UCSD-AML1 (cell line): ENCODE results near the gene CDH23.

Experiments
- DNase-seq: peaks from one replicate; lab custom pipeline; 2025; ENCODE audit not compliant: unreplicated experiment; lab: John Stamatoyannopoulos, UW

The CDH23 gene

DNA sequence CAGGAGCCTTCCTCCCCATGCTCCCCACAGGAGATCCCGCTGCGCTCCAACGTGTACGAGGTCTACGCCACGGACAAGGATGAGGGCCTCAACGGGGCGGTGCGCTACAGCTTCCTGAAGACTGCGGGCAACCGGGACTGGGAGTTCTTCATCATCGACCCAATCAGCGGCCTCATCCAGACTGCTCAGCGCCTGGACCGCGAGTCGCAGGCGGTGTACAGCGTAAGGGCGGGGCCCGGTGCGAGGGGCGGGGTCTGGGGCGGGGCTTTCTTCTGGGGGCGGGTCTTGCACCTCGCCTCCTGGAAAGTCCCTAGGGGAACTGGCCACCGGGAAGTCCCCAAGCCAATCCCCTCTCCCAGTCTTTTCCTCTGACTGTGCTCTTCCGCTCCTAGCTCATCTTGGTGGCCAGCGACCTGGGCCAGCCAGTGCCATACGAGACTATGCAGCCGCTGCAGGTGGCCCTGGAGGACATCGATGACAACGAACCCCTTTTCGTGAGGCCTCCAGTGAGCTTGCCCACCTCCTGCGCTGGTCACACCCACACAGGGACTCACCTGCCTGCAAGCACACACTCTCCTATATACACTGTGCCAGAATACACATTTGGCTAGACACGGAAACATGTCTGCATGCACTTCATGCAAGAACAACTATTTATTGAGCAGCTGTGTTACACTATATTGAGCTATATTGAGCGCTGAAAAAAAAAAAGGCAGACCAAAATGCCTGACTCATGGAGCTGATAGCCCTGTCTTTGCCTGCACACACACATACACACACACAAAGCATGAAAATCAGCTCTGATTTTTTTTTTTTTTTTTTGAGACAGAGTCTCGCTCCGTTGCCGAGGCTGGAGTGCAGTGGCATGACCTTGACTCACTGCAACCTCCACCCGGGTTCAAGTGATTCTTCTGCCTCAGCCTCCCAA is 409.3 kb downstream of the CDH23 start:
- DNase-seq: no peak

DNA sequence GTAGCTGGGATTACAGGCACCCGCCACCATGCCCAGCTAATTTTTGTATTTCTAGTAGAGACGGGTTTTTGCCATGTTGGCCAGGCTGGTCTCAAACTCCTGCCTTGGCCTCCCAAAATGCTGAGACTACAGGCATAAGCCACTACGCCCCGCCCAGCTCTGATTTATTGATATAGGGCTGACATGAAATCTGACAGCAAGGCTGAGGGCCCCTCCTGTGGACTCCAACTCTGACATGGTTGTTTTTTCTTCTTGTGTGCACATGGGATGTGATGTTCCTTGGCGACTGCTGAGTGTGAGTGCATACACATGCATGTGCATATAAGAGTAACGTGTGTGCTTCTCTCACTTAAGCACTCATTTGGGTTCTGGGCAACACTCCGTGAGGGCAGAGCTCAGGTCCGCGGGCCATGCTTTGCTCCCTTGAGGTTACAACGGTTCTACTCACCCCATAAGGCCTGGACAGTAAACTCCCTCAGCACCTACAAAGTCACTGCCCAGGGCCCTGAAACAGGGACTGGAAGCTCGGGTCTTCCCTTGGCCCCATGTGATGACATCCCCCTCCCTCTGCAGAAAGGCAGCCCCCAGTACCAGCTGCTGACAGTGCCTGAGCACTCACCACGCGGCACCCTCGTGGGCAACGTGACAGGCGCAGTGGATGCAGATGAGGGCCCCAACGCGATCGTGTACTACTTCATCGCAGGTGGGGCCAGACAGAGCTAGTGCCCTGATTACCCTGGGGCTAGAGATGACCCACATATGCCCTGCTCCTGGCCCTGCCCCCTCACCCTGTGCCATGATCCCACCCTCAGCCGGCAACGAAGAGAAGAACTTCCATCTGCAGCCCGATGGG is 410.2 kb downstream of the CDH23 start:
- DNase-seq: no peak

DNA sequence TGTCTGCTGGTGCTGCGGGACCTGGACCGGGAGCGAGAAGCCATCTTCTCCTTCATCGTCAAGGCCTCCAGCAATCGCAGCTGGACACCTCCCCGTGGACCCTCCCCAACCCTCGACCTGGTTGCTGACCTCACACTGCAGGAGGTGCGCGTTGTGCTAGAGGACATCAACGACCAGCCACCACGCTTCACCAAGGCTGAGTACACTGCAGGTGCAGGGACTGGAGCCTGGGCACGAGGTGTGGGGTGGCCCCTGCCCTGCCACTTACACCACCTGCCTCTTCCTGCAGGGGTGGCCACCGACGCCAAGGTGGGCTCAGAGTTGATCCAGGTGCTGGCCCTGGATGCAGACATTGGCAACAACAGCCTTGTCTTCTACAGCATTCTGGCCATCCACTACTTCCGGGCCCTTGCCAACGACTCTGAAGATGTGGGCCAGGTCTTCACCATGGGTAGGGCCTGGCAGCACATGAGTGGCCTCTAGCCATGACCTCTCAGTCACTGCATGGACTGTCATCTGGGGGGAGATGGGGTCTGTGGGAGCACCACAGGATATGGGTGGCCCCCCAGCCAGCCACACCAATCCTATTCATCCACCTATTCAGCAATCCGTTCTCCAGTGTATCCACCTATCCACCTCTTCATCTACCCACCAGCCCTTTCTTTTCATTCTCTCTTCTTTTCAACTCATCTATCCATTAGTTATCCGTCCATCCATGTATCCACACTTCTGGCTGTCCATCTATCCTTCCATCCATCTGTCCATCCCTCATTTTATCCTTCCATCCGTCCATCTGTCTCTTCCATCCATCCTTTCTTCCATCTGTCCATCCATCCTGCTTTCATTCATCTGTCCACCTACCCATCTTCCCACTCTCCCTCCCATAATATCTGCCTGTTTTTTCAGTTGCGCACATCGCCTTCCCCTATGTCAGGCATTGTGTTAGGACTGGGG is 411.1 kb downstream of the CDH23 start:
- DNase-seq: no peak

DNA sequence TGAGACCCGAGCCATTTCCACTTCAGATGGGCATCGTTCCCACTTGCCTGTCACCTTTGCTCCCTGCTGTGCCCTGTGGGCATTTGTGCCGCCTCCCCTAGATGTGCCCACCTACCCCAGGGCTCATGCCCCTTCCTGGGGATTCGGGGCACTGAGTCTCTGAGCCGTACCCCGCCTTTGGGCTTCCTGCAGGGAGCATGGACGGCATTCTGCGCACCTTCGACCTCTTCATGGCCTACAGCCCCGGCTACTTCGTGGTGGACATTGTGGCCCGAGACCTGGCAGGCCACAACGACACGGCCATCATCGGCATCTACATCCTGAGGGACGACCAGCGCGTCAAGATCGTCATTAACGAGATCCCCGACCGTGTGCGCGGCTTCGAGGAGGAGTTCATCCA is 412.9 kb downstream of the CDH23 start:
- DNase-seq: no peak

DNA sequence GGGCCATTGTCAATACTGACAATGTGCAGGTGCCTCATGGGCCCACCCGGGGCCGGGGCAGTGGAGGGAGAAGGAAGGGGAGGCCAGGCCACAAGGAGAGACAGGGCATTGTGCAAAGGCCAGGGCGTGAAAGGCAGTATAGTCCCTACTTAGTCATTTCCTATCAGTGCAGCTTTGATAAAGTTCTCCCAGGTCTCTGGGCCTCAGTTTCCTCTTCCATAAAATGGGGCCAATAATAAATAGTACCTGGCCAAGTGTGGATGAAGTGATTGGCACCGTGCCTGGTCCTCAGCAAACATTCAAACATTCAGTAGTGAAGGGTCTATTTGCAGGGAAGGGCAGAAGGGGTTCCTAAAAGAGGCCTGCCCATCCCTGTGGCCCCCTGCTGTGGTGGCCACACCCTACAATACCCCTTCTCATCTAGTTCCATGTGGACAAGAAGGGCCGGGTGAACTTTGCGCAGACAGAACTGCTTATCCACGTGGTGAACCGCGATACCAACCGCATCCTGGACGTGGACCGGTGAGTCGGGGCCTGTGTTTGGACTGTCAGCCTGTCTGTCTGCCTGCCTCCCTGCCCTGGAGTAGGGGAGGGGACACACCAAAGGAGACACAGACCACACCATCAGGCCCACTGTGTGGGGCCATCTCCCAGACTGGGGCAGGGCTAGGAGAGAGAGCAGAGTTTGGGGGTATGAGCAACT is 413.5 kb downstream of the CDH23 start:
- no peak for DNase-seq

DNA sequence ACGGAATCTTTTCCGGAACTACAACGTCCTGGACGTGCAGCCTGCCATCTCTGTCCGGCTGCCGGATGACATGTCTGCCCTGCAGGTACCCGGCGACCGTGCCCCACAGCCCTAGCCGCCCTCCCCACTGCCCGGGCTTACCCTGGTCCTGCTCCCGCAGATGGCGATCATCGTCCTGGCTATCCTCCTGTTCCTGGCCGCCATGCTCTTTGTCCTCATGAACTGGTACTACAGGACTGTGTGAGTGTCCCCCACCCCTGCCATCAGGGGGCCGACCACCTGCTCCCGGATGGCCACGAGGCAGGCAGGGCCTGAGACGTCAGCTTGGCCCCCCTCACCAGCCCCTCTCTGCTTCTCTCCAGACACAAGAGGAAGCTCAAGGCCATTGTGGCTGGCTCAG is 414.6 kb downstream of the CDH23 start:
- no peak for DNase-seq

DNA sequence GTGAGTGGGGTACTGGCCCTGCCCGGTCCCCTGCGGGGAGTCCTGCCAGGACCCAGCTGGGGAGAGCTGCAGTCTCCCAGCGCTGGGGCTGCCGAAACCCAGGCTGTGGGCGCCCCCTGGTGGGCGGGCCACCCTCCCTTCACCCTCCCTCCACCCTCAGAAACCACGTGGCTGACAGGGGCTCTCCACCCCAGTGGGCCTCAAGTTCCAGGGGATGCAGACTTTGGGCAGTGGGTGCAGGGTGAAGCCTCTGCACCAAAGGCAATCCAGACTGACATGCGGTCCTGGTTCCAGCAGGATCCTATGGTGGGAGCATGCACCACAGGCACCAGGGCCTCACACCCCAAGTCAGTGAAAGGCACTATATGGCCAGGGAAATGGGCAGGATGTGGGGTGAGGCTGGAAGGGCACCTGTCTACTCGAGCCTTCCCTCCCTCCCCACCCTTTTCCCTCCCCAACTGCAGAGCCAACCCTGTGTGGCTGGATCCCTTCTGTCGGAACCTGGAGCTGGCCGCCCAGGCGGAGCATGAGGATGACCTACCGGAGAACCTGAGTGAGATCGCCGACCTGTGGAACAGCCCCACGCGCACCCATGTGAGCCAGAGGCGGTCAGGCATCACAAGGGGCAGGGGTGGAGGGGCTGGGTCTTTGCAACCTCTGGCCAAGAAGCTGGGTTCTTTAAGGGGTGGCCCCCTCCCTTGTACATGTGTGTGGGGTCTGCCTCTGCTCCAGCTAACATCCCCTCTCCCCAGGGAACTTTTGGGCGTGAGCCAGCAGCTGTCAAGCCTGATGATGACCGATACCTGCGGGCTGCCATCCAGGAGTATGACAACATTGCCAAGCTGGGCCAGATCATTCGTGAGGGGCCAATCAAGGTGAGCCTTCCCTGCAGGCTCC is 415.5 kb downstream of the CDH23 start:
- peak; percentile 82 for DNase-seq

DNA sequence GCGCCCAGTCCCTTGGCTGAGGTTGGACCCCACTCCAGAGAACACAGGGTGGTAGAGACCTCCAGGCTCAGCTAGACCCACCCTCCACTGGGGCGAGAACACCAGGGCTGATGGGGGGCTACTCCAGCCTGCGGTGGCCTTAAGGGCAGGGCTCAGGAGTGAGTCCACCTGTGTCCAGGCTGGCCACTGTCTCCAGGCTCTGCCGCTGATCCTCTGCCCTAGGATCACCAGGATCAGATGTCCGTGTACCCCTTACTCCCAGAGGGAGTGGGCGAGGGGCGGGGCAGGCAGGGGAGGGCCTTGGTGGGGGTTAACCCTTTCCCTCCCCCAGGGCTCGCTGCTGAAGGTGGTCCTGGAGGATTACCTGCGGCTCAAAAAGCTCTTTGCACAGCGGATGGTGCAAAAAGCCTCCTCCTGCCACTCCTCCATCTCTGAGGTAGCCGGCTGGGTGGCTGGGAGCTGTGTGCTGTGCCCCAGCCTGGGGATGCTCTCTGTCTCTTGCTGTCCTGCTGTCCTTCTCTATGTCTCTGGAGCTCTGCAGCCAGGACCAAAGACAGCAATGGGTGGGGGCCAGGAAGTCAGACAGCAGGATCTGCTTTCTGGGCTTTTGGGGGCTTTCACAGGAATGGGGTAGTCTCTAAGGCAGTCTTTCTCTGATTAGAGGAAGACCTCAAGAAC is 416.3 kb downstream of the CDH23 start:
- DNase-seq: no peak

DNA sequence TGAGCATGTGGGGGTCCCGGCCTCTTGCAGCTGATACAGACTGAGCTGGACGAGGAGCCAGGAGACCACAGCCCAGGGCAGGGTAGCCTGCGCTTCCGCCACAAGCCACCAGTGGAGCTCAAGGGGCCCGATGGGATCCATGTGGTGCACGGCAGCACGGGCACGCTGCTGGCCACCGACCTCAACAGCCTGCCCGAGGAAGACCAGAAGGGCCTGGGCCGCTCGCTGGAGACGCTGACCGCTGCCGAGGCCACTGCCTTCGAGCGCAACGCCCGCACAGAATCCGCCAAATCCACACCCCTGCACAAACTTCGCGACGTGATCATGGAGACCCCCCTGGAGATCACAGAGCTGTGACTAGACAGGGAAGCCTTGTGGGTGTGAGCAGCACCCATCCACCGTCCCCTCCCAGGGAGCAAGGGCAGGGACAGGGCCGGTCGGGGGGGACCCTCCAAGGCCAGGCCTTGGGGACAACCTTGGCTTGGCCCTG is 418.2 kb downstream of the CDH23 start:
- no peak for DNase-seq

DNA sequence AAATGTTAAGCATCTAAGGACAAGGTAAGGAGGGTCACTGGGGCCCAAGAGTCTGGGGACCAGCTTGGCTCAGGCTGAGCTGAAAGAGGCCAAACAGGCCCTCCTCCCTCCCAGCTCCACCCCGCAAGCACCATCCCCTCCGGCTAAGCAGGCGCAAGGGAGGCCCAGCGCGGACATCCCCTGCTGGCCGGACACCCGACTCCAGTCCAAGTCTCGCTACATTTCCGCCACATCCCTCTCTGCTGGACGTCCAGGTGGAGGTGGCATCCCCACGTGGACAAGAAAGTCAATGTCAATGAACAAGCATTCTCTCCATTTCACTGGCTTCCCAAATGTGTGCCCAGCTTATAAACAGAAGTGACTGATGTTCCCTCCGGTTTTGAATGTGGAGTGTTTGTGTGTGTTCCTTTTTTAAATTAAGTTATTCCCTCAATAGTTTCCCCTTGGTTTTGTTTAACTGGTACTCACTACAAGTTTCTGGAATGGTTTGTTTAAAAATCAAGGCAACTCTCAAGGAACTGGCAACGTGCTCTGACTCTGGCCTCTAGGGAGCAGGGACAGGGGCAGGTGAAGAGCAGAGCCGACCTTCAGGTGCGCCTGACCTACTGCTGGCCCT is 418.9 kb downstream of the CDH23 start:
- DNase-seq: no peak

DNA sequence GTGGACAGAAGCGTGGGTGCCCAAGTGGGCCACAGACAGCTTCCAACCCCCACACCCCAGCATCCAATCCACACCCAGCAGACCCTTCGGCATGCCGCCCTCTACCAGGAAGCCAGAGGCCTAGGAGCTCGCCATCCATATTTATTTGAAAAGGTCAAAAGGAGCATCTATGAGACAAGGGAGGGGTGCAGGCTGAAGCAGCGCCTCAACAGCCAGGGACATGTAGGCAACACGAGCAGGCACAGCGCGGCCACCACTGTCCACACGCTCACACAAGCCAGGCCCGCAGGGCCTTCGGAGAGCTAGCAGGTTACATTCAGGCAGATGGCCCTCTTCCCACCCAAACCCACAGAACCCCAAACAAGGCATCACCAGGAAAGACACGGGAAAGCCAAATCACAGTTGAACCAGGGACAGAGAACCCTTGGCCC is 419.7 kb downstream of the CDH23 start:
- no peak for DNase-seq

DNA sequence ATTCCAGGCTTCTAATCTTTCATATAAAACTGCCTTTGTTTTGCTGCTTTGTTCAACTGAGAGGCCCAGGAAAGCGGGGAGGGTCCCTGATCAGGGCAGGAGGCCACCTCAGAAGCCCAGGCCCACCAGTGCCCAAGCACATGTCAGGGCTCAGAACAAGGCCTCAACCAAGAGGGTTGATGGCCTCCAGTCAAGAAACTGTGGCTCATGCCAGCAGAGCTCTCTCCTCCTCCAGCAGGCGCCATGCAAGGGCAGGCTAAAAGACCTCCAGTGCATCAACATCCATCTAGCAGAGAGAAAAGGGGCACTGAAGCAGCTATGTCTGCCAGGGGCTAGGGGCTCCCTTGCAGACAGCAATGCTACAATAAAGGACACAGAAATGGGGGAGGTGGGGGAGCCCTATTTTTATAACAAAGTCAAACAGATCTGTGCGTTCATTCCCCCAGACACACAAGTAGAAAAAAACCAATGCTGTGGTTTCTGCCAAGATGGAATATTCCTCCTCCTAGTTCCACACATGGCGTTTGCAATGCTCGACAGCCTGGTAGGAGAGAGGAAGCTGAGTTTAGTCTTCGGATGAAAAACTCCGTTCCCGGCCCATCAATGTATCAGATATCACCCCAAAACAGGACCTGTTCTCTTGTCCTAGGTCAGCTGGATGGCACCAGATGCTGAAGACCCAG is 420.4 kb downstream of the CDH23 start:
- DNase-seq: no peak

DNA sequence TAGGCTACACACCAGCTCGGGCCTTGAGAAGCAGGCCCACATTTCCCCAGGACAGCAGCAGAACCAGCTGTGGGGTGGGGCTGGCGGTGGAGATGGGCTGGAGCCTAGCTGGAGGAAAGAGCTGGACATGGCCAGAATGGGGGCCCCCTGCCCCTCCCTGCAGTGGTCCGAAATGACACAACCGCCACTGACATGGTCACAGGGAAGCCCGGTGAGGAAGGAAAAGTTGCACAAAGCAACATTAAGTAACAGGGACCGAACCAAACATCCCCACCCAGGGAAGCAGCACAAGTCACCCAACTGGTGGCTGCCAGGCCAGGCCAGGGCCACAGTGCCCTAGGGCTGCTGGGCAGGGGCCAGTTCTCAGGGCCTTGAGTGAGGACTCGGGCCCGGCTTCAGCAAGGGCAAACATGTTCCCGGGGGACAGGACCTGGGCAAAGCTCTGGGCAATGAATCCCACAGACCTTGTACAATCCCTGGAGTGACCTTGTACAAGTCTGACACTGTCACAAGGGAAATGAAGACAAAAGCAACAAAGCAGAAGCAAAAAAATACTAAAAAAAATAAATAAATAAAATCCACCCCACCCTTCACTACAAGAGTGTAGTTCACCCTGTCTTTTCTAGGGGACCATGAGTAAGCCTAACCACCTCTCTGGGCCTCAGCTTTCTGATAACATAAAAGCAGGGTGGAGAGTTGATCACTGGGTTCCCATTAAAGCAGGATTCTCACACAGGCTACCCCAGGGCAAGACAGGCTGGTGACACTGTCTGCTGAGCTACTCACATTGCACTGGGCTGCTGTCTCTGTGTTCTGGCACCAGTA is 421.3 kb downstream of the CDH23 start:
- DNase-seq: no peak

DNA sequence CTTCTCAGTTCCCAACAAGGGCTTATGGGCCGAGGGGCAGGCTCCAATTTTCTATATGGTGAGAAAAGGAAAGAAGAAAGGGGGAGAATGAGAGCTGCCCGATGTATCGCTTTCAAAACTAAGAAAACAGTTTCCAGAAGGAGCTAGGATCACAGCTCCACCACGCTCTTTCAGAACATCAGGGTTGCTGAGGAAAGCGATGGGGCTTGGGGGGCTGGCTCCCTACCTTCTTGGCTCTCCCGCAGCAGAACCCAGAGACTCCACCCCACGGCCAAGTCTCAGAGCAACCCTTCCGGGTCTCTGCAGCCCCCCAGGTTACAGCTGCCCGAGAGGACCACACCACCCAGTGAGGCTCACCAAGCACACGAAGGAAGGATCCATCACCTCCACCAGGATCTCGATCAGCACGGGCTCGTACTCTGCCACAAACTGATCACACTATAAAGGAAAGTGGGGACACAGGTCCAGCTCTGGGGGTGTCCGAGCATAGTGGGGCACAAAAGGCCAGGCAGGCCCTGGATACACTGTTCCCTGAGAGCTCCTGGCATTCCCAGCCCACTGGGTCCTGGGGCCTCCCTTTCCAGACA is 422.0 kb downstream of the CDH23 start:
- no peak for DNase-seq

DNA sequence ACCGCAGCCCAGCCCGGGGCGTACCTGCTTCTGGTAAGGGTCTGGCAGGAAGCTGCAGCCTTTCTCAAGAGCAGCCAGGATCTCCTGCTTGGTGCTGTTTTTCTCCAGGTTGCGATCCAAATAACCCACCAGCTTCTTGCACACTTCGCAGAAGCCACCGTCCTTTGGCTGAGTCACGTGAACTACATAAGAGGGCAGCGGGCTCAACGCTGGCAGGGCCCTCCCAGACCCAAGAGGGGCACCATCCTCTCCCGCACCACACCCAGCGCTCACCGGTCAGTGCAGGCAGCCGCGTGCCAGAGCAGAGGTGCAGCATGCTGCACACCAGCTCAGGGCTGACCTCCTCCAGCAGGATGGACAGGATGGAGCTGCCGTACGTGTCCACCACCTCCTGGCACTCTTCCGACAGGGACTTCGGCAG is 422.7 kb downstream of the CDH23 start:
- no peak for DNase-seq

DNA sequence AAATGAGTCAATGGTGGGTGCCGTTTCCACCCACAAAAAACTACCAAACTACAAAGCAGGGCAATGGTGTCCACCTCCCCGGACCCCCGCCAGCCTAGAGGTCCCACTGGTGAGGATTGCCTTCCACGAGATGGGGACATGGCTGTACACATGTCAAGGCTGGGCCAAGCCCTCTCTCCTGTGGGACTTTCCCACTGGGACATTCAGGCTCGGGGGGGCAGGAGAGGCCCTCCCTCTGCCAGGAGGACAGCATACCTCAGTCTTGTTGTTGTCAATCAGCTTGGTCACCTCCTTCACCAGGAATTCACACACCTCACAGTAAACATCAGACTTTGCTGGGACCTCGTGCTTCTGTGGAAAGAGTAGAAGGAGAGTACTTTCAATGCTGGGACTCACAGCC is 423.3 kb downstream of the CDH23 start:
- no peak for DNase-seq
